ENCODE measurements around the gene TLE5.
"Not testable (repeated sequence)": the region's sequence is repeated elsewhere in the genome, so short reads cannot be mapped to it uniquely, and the experiment has no call there.

Gene TLE5

DNA sequence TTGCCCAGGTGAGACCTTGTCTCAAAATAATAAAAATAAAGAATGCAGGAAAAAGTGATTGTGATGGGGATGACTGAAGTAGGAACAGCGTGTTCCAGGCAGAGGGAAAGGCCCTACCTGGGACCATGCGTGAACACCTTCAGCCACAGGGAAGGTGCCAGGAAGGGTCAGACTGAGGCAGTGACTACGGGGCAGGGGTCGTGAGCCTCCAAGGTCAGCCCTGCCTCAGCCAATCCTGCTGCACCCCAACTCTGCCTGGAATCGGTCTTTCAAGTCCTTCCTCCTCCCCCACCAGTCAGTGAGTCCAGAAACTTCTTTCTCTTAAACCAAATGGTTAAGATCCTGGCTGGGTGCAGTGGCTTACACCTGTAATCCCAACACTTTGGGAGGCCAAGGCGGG lies 17.1 kb downstream of the TLE5 start:
- DNase-seq (ENCODE audit: low read depth, low spot score) = no peak

DNA sequence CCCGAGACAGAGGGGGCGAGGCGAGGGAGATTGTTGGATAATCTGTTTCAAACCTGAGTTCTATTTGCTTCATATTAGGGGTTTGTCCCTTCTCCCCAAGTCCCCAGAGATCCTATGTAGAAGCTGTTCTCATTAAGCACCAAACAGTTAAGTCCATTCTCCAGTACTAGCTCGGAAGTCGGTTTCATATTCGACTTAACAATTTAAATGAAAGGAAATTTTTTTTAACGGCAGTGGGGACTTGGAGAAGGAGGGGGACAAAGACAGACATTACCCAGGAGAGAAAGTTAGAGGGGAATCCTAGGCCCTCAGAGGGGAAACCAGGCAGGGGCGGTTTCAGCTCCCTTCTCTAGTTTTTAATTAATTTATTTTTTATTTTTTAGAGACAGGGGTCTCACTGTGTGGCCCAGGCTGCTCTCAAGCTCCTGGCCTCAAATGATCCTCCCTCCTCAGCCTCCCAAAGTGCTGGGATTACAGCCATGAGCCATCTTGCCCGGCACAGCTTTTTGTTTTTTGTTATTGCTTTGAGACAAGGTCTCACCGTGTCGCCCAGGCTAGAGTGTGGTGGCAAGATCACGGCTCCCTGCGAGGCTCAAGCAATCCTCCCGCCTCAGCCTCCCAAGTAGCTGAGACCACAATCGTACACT lies 19.6 kb downstream of the TLE5 start:
- DNase-seq (ENCODE audit: low read depth, low spot score) = no peak

DNA sequence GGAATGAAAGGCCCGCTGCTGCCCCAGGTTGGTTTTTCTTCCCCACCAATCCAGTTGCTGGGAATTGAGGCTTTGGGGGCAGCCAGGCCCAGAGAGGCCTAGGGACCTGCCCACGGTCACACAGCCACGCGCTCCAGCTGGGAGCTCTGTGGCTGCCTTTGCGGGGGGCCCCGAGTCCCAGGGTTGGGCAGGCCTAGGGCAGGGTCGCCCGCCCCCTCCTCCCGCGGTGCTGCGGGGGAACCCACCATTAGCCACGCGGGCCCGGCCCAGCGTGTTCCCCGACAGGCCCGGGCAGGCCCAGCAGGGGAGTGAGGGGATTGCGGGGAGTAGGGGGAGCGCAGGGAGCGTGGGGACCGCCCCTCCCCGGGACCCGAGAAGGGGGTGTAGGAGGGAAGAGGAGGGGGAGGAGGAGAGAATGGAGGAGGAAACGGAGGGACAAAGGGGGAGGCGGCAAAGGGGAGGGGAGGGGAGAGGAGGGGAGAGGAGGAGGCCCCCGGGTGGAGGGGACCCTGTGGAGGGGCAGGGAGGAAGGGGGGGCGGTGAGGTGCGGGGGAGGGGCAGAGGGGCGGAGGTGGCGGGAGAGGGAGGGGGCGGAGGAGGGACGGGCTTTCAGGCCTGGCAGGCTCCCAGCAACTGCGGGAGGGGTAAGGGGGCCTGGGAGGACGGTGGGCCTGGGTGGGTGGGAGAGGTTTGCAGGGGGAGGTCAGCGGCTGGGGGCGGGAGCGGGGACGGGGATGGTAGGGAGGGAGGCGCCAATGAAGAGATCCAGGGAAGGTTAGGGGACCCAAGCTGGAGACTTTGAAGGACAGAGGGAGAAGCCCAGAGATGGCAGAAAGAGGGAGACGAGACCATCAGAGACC lies 20.3 kb downstream of the TLE5 start:
- DNase-seq (ENCODE audit: low read depth, low spot score) = no peak

DNA sequence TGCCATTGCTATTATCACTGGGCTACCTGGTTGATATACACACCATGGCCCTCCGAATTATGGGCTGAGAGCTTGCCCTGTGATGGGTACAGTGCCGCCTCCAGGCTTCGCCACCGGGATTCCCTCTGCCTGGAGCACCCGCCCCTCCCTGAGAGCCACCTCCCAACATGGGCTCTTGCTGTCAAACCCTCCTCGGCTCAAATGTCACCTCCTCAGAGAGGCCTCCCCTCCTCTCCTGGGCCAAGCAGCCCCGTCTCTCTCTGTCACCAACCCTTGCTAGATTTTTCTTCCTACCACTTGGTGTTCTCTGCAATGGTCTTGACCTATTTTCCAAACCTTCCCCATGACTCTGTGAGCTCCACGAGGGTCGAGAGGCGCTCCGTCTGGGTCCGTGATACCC lies 21.0 kb downstream of the TLE5 start:
- no peak for DNase-seq (ENCODE audit: low read depth, low spot score)

DNA sequence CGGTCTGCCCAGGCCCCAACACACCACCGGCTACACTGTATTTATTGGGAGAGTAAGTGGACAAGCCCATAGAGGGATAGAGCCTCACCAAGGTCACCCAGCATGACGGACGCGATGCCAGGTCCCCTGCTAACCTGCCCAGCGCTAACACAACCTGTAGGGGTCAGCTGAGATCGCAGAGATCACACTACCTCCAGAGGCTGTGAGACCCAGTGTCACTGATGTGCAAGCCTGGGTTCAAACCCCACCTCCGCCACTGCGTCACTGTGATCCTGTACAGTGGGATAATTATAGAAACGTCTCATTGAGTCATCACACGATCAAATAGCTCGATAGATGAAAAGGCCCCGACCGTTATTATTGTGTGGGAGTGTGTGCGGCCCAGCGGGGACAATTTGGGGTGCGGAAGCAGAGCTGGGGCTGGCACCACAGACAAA lies 22.6 kb downstream of the TLE5 start:
- DNase-seq (ENCODE audit: low read depth, low spot score) = no peak

DNA sequence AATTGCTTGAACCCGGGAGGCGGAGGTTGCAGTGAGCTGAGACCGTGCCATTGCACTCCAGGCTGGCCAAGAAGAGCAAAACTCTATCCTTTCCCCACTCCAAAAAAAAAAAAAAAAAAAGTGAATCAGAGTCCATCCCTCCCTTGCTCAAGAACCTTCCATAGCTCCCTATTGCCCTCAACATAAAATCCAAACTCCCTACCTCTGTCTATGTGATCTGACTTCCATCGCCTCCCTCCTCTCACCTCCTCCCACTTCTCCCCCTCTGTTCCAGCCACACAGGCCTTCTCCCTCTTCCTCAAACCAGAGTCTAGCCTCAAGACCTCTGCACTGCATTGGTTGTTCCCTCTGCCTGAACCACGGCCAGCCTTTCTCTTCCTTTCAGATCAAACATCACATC lies 23.2 kb downstream of the TLE5 start:
- DNase-seq (ENCODE audit: low read depth, low spot score) = no peak

DNA sequence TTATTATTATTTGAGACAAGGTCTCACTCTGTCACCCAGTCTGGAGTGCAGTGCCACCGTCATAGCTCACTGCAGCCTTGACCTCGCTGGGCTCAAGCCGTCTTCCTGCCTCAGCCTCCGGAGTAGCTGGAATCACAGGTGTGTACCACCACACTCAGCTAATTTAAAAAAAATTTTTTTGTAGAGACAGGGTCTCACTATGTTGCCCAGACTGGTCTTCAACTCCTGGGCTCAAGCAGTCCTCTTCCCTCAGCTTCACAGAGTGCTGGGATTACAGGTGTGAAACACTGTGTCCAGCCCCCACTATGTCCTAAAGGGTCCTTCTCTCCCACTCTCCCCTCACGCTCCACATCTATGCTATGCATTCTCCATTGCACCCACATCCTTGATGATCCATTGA lies 24.1 kb downstream of the TLE5 start:
- DNase-seq (ENCODE audit: low read depth, low spot score) = no peak

DNA sequence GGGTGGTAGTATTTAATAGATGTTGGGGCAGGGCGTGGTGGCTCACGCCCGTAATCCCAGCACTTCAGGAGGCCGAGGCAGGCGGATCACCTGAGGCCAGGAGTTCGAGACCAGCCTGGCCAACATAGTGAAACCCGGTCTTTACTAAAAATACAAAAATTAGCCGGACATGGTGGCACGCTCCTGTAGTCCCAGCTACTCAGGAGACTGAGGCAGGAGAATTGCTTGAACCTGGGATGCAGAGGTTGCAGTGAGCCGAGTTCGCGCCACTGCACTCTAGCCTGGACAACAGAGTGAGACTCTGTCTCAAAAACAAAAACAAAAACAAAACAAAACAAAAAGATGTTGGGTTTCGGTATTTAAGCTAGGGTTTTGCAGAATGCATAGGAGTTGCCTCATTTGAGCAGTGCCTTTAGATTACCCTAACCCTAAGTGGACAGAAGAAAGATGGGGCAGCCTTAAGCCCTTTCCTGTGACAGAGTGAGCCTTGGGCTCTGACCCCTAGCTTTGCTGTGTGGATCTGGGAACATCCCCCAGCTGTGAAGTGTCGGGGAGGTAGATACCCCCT lies 25.2 kb downstream of the TLE5 start:
- not testable (repeated sequence) for DNase-seq (ENCODE audit: low read depth, low spot score)

DNA sequence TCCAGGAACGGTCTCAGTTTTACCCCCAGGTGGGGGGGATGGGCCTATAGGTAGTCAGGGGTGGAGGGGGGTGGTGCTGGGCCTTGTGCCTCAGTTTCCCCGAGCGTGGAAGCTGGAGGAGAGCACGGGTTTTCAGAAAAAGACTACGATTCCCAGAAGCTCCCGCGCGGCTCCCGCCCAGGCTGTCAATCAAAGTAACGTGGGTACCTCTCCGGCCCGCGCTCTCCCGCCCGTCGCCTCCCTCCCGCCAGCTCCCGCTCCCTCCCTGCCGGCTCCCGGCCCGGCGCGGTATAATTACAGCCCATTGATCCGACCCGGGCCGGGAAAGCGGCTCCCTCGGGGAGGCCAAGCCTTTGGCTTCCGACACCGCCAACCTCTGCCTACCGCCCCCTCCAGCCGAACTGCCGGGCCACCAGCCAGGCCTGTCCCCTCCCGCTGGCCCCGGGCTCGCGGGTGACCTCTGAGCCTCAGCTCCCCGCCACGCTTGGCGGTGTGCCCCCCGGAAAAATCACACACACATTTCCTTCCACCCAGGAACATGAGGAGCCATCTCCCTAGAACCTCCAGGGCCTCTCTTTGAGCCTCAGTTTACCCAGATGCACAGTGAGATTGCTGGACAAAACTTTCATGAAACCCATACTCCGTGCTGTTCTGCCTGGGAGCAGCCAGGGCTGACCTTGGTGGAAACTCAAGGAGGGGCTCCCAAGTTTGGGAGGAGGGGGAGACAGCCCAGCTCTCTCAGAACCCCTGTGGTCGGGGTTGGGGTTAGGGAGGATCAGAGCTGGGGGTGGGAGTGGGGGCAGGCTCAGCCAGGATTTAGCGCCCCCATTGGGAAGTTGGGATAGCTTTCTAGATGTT lies 25.9 kb downstream of the TLE5 start:
- peak; percentile 86 for DNase-seq (ENCODE audit: low read depth, low spot score)

DNA sequence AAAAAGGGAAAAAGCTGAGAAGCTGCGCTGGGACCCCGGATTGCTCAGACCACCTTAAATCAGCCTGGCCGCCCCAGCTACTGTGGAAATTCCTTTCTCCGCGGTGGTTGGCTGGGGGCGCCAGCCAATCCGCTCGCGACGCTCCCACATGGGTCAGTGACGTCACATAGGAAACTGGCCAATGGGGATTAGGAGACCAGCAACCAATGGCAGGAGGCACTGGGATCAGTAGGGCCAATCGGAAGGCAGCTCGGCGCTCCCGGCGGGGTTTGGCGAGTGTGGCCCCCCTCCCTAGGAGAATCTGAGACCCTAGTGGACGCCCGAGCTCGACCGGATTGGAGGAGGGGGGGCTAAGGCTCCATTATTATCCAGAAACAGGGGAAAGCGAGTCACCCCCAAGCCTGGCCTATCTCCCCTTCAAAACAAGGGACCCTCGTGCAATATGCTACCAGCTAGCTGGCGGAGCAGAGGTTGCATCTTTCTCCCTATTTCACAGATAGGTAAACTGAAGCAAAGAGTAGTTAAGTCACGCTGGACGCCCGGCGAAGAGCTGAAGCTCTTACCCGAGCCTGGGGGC lies 26.7 kb downstream of the TLE5 start:
- peak; percentile 97 for DNase-seq (ENCODE audit: low read depth, low spot score)

DNA sequence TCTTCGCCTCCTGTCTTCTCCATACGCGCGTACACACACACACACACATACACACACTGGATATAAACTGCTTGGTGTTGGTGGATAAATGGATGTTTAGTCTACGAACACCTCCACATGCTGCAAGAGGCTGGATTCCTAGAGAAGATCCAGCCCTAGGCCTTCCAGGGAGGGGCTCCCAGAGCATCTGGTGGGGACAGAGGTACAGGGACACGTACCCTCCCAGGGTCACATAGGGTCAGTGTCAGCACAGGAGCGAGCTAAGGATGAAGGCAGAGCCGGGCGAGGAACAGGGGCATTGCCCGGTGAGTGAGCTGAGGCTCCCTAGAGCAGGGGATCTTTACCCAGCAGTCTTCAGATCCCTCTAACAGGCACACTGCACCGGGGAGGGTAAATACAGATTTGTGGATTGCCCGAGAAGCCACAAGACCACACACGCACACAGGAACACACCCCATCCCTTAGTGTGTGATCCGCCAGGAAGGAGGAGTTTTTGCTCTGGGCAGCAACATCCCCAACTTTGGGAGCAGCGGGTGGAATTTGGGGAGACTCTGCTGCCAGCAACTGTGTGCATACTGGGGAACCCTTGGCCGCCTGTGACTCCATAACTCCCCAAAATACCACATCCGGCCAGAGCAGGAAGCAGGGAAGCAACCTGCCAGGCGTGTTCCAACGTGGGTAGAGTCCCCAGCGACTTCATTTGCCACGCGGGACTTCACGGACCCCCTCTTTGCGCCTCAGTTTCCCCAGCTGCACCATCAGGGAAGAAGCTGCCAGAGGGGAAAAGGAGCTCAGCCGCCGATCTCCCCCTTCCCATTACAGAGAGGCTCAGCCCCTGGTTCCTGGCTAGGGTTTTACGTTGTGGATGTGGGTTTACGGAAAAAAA lies 27.4 kb downstream of the TLE5 start:
- DNase-seq (ENCODE audit: low read depth, low spot score) = no peak

DNA sequence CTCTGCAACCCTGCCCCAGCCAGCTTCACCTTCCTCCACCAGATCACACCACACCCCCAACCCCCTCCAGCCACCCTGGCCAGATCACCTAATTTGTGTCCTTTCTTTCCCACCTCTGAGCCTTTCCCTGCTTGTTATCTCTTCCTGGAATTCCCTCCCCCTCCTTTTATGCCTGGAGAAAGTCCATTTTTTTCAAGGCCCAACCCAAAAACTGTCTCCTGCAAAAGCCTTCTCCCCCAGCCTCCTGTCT lies 28.0 kb downstream of the TLE5 start:
- no peak for DNase-seq (ENCODE audit: low read depth, low spot score)

DNA sequence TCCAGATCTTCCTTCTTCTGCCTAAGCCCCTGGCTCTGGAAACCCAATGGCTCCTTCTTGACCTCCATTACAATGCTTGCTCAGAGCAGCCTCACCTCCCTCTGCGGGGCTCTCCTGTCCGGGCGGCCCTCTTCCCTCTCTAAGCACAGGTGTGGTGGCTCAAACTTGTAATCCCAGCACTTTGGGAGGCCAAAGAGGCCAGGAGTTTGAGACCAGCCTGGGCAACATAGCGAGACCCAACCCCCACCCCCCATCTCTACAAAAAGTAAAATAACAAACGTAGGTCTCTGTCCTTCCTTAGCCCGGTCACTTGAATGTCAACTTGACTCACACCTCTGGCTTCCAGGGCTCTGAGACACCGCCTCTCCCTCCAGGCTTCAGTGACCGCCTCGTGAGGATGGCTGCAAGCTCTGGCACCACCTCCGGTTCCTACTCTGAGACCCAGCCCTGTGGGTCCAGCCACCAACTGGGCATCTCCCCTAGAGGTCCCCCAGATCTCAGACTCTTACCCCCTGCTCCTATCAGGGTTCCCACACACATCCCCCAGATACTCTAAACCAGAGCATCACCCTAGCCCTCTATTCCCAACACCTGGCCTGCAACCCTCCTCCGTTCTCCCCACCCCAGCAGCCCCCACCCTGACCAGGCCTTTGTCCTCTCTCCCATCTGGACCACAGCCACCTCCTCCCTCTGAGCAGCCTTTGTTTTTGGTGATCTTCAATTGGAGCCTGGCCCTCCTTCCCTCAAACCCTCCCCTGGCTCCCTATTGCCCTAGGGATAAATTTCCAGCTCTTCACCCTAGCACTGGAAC lies 28.5 kb downstream of the TLE5 start:
- no peak for DNase-seq (ENCODE audit: low read depth, low spot score)

DNA sequence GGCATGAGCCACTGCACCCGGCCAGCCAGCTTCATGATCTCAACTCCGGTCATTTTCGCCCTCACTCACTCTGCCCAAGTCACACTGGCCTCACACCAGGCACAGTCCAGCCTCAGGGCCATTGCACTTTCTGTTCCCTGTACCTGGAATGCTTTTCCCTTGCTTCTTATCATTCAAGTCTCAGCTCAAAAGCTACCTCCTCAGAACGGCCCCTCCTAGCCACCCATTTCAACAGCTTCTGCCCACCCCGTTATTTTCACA lies 30.8 kb downstream of the TLE5 start:
- no peak for DNase-seq (ENCODE audit: low read depth, low spot score)

DNA sequence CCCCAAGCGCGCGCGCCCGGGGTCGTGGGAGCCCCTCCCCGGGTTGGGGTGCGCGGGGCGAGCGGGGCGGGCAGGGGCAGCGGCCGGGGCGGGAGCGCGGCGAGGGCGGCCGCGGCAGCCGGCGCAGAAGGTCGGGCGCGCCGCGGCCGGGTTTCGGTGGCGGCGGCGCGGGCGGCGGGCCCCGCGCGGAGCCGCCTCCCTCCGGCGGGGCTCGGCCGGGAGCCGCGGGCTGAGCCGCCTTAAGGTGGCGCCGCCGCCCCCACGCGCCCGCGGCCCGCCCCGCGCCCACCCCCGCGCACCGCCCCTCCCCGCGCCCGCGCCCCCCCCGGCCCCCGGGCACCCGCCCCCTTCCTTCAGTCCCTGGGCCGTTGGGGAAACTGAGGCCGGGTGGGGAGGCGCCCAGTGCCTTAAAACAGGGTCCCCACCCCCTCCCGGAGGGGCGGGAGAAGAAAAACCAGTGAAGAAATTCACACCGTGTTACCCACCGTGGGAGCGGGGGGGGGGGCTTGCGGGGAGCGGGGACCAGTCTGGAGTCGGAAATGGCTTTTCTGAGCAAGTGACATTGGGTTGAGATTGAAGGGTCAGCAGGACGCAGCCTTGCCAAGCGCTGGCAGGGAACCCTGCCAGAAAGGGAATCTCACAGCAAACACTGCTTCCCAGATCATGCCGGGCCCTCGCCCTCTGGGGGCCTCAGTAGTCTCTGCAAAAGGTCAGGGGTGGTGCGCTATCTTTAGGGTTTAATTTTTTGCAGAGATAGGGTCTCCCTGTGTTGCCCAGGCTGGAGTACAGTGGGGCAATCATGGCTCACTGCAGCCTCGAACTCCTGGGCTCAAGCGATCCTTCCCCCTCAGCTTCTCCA lies 33.0 kb downstream of the TLE5 start, which contains the start of gene TLE2:
Gene TLE2 (minus strand): TSS at position 216 of the 859 bp plus-strand sequence. CDS start 376 bp downstream, outside the sequence.
- DNase-seq (ENCODE audit: low read depth, low spot score) = no peak

DNA sequence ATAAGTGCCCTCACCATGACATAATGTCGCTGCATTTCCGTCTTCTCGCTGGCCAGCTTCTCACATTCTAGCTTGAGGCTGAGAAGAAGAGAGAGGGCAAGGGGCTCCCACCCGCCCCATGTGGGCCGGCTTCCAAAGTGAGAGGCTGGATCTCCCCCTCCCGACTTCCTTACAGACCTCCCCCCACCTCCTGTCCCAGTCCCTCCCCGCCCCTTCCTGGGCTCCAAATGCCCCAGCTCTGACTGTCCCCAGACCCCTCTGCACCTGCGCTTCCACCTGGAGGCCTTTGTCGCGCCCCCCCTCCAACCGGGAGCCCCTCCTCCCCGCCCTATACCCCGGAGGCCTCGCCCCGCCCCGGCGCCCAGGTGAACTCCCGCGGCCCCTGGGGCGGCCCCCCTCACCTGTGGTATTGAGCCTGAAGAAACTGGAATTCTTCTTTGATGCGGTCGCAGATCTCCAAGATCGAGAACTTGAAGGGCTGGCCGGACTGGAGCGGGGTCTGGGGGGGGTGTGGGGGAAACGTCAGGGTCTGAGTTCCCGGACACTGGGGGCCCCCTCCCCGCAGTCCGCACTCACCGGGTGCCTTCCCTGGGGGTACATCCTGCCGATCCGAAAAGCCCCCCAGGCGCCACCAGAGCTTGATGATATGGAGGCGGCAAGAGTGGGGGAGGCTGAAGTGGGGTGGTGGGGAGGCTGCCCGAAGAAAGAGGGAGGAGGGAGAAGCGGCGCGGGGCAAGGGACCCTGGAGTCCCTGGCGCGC lies 33.8 kb downstream of the TLE5 start:
- no peak for DNase-seq (ENCODE audit: low read depth, low spot score)

DNA sequence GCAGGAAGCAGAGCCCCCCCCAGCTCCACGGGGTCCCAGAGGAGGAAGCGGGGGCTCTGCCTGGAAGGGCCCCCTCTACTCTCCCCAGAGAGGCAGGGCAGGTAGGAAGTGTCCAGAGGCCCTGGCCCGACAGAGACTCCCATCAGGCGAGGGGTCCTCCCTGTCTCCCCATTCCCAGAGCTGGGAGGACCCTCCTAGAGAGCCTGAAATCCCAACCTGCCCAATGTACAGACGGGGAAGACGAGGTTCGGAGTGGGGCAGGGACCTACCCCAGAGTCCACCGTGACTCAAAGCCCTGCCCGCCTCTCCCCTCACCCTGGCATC lies 34.4 kb downstream of the TLE5 start:
- no peak for DNase-seq (ENCODE audit: low read depth, low spot score)

DNA sequence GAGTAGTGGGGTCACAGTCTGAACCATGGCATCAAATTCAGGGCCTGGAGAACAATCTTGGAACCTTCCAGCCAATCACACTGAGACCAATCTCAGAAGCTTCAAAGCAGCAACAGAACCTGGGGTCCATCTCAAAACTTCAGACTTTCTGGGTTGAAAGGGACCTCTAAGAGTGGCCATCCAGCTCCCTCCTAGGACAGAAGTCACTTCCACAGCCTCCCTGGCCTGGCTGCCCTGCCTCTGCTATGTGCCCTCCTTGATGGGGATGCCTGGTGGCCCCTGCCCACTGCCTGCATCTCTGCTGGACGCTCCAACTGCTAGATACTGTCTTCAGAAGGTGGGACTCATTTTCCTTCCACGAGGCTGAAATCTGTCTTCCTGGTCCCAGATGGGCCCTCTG lies 35.0 kb downstream of the TLE5 start:
- no peak for DNase-seq (ENCODE audit: low read depth, low spot score)

DNA sequence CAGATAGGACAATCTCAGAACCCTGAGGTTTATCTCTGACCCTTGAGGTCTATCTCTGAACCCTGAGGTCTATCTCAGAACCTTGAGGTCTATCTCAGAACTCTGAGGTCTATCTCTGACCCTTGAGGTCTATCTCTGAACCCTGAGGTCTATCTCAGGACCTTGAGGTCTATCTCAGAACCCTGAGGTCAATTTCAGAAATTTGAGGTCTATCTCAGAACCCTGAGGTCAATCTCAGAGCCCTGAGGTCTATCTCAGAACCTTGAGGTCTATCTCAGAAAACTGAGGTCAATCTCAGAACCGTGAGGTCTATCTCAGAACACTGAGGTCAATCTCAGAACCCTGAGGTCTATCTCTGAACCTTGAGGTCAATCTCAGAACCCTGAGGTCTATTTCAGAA lies 35.5 kb downstream of the TLE5 start:
- DNase-seq (ENCODE audit: low read depth, low spot score) = no peak

Measured in brain pericyte (primary cell).